HepG2 (cell line): Measurements from ENCODE around the gene ZSCAN26. TPM values are rescaled to one million over a fixed set of nuclear protein-coding genes. Genes with fewer than 3 reads are reported as not detected.

ENCODE experiments used
- HMGXB4 ChIP-seq, 2 experiments: sonication (generic) in 1 of 2; formaldehyde crosslinking in 1 of 2; IDR thresholded peaks; 2 replicates each; pipeline versions ENCODE4 v1.4.0 to v1.6.1; 2018 to 2020; ENCODE audit warnings: missing genetic modification reagents in 2 of 2, borderline replicate concordance in 1 of 2, low read depth in 1 of 2, mild to moderate bottlenecking in 1 of 2, missing biosample characterization in 1 of 2
- NR0B2 ChIP-seq: sonication (generic); formaldehyde crosslinking; IDR thresholded peaks from 2 replicates; pipeline ENCODE4 v1.4.0; 2020; ENCODE audit warnings: mild to moderate bottlenecking, missing genetic modification reagents
- PRPF4 ChIP-seq: fragments of 200-400 bp; formaldehyde crosslinking; IDR thresholded peaks from 2 replicates; pipeline ENCODE4 v1.6.1; 2016; ENCODE audit warnings: low read length, low read depth; ENCODE audit not compliant: poor library complexity, severe bottlenecking
- RORA ChIP-seq: sonication (generic); formaldehyde crosslinking; IDR thresholded peaks from 2 replicates; pipeline ENCODE4 v1.5.0; 2020; ENCODE audit warnings: mild to moderate bottlenecking, missing genetic modification reagents, moderate library complexity
- TGIF2 ChIP-seq: IDR thresholded peaks from 2 replicates; pipeline ENCODE4 v1.6.1; 2016; ENCODE audit warnings: control low read depth, missing compliant biosample characterization
- ZBTB21 ChIP-seq: sonication (generic); formaldehyde crosslinking; IDR thresholded peaks from 2 replicates; pipeline ENCODE4 v1.4.0; 2020; ENCODE audit warnings: missing genetic modification reagents
- ZBTB34 ChIP-seq: sonication (generic); formaldehyde crosslinking; IDR thresholded peaks from 2 replicates; pipeline ENCODE4 v1.8.0; 2022; ENCODE audit warnings: mild to moderate bottlenecking, missing genetic modification reagents
- ZFP91 ChIP-seq: sonication (generic); formaldehyde crosslinking; IDR thresholded peaks from 2 replicates; pipeline ENCODE4 v1.9.0; 2022; ENCODE audit warnings: missing genetic modification reagents, mild to moderate bottlenecking, borderline replicate concordance
- ZNF17 ChIP-seq: sonication (generic); formaldehyde crosslinking; IDR thresholded peaks from 2 replicates; pipeline ENCODE4 v1.5.0; 2020; ENCODE audit warnings: mild to moderate bottlenecking, missing genetic modification reagents
- ZNF24 ChIP-seq: fragments of 450-650 bp; IDR thresholded peaks from 2 replicates; pipeline ENCODE4 v1.6.1; 2017; ENCODE audit warnings: antibody characterized with exemption, mild to moderate bottlenecking
- ZNF318 ChIP-seq: sonication (generic); formaldehyde crosslinking; IDR thresholded peaks from 2 replicates; pipeline ENCODE4 v1.4.0; 2020; ENCODE audit warnings: mild to moderate bottlenecking, missing genetic modification reagents
- polyA plus RNA-seq, 8 experiments: library from polyadenylated mRNA; depleted of rRNA in 3 of 8; stranded (reverse) in 7 of 8; unstranded in 1 of 8; fragments of >200 nt; fragmentation: Illumina TruSeq in 4 of 8; extraction: Trizol in 4 of 8; gene quantifications; 2 replicates each; pipeline versions ENCODE4 v1.2.1 to v1.2.3, GENCODE V29; 2011 to 2016; ENCODE audit warnings: low read depth in 4 of 8, missing spikeins in 1 of 8, mixed read lengths in 1 of 8; ENCODE audit not compliant: insufficient read depth in 1 of 8
- total RNA-seq, 5 experiments: library from RNA; depleted of rRNA; stranded (reverse); fragments of >200 nt; fragmentation: Illumina TruSeq; extraction: Trizol; gene quantifications; 2 replicates each; pipeline ENCODE4 v1.2.3, GENCODE V29; 2016; ENCODE audit warnings: low read depth in 1 of 5
- TF ChIP-seq, protein P1 (sequence below): sonication (generic); formaldehyde crosslinking; IDR thresholded peaks from 2 replicates; pipeline ENCODE4 v1.4.0; 2020; ENCODE audit warnings: mild to moderate bottlenecking, missing genetic modification reagents

The ZSCAN26 gene
- total and polyA plus RNA-seq, 2 of the 13 experiments (the other 11 are each of a cell fraction or from before 2014, with no cell fraction given): 12.0 to 15.6 TPM

DNA sequence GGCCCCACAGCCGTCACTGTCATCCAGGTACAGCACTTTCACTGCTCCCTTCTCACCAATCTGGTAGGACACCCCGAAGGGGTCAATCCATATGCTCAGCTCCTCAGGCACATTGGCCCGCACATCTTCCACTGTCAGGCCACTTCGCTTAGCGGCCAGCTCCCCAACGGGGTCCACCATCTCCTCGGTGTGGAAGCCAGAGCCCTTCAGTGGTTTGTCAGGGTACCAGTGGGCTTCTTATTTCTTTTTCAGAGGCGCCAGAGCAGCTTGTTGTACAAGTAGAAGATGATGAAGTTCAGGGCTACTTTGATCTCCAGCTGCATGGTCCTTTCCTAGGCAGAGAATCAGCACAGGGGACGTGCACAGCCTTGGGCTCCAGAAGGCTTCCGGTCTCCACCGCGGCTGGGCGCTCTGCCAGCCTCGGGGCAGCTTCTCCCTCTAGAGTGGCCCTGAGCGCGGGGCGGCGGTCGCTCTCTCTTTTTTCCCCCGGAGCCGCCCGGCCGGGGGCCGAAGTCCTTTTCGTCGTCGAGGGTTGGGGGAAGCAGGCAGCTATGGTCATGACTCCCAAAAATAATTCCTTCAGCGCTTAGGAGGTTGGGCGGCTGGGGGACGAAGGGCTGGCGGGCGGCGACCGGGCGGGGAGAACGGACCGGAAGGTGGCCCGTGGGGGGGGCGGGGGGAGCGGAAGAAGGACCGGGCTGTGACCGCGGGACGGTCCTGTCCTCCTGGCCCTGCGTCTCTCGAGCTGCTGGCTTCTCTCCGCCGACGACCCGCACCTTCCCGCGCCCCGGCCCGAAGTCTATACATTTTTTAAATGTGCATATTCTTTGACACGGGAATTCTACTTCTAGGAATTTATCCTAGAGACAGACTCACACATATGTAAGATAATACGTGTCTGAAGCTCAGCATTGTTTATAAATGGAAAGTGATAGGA is 48.4 kb upstream of the ZSCAN26 start (continued):
- TF ChIP-seq ZBTB34 (CRISPR knock-in tag) (peak; percentile 43; the same call in 1 of the 2 replicates), ZNF24 (no peak; the same call in 1 of the 2 replicates), PRPF4 (no peak), ZBTB21 (CRISPR knock-in tag) (no peak), ZNF318 (CRISPR knock-in tag) (no peak; the same call in 1 of the 2 replicates), HMGXB4 (CRISPR knock-in tag; IDR thresholded peaks at IDR 0.05; ENCODE audit: borderline replicate concordance in 1 of 2, low read depth in 1 of 2) (peak; percentile 57 to 83), ZNF17 (CRISPR knock-in tag) (no peak), NR0B2 (CRISPR knock-in tag) (peak; percentile 57; the same call in 1 of the 2 replicates), TGIF2 (CRISPR knock-in tag) (no peak), ZFP91 (CRISPR knock-in tag) (no peak; the same call in 1 of the 2 replicates), RORA (CRISPR knock-in tag) (no peak)
- TF ChIP-seq, protein P1, sequence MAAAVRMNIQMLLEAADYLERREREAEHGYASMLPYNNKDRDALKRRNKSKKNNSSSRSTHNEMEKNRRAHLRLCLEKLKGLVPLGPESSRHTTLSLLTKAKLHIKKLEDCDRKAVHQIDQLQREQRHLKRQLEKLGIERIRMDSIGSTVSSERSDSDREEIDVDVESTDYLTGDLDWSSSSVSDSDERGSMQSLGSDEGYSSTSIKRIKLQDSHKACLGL (CRISPR knock-in tag): no peak
